GM18867 (cell line): ENCODE data around the gene GPBP1L1.
"Not testable (repeated sequence)": the region's sequence is repeated elsewhere in the genome, so short reads cannot be mapped to it uniquely, and the experiment has no call there.

ENCODE experiments used
- ATAC-seq: cut with Tn5 transposase; IDR thresholded peaks from one replicate; pipeline ENCODE4 v1.9.1; 2021; ENCODE audit warnings: mild to moderate bottlenecking, moderate library complexity; ENCODE audit not compliant: unreplicated experiment

Gene GPBP1L1

GRCh38 chr1:45596765-45597164 is 89.6 kb downstream of the GPBP1L1 start:
- not testable (repeated sequence) for ATAC-seq

- ATAC-seq = no peak
These were observed 91.9 kb downstream of the GPBP1L1 start for GRCh38 chr1:45594412-45594811.

GRCh38 chr1:45589861-45590260 is 96.5 kb downstream of the GPBP1L1 start:
- no peak for ATAC-seq

- no peak for ATAC-seq
These were observed 99.6 kb downstream of the GPBP1L1 start for GRCh38 chr1:45586769-45587168.

GRCh38 chr1:45585496-45586075 is 100.7 kb downstream of the GPBP1L1 start:
- ATAC-seq = no peak

GRCh38 chr1:45585110-45585426 is 101.3 kb downstream of the GPBP1L1 start:
- no peak for ATAC-seq

GRCh38 chr1:45584351-45585109 is 101.8 kb downstream of the GPBP1L1 start:
- ATAC-seq = peak; percentile 25

- peak; percentile 46 for ATAC-seq
These were observed 102.5 kb downstream of the GPBP1L1 start, which contains the start of gene NASP for GRCh38 chr1:45583666-45584350. Gene NASP, plus strand, starts transcription at chr1:45584041. Its CDS starts 106 bp downstream, at chr1:45584147.

GRCh38 chr1:45583264-45583665 is 103.1 kb downstream of the GPBP1L1 start:
- ATAC-seq = peak; percentile 74
